NCI-H510A treated with DMSO at 0.1 percent for 48 hours (cell line): Measurements from ENCODE around the gene NRXN3.

Experiments
- DNase-seq: peaks from one replicate; lab custom pipeline; 2025; lab: John Stamatoyannopoulos, UW

NRXN3 gene

GRCh38 chr14:79631276-79631675, 1461.1 kb downstream of the NRXN3 start:
- DNase-seq = no peak

- DNase-seq = no peak
These were observed 1468.6 kb downstream of the NRXN3 start for GRCh38 chr14:79638672-79639266.

GRCh38 chr14:79639613-79640012, 1469.4 kb downstream of the NRXN3 start:
- no peak for DNase-seq

- DNase-seq = no peak
These were observed 1471.2 kb downstream of the NRXN3 start for GRCh38 chr14:79641371-79641770.

GRCh38 chr14:79643132-79643531, 1473.0 kb downstream of the NRXN3 start:
- DNase-seq = no peak

- no peak for DNase-seq
These were observed 1475.7 kb downstream of the NRXN3 start for GRCh38 chr14:79645753-79646362.

GRCh38 chr14:79649856-79650255, 1479.7 kb downstream of the NRXN3 start:
- no peak for DNase-seq

- no peak for DNase-seq
These were observed 1482.5 kb downstream of the NRXN3 start for GRCh38 chr14:79652513-79653307.

GRCh38 chr14:79656056-79656455, 1485.9 kb downstream of the NRXN3 start:
- DNase-seq = no peak

- DNase-seq = no peak
These were observed 1486.3 kb downstream of the NRXN3 start for GRCh38 chr14:79656496-79656895.

- no peak for DNase-seq
These were observed 1488.0 kb downstream of the NRXN3 start for GRCh38 chr14:79658221-79658620.

- DNase-seq = no peak
These were observed 1488.6 kb downstream of the NRXN3 start for GRCh38 chr14:79658769-79659168.

- DNase-seq = no peak
These were observed 1490.1 kb downstream of the NRXN3 start for GRCh38 chr14:79660053-79660939.

- no peak for DNase-seq
These were observed 1491.6 kb downstream of the NRXN3 start for GRCh38 chr14:79661752-79662151.

GRCh38 chr14:79663453-79663852, 1493.3 kb downstream of the NRXN3 start:
- no peak for DNase-seq

- no peak for DNase-seq
These were observed 1495.4 kb downstream of the NRXN3 start for GRCh38 chr14:79665556-79665955.

- DNase-seq = no peak
These were observed 1498.8 kb downstream of the NRXN3 start for GRCh38 chr14:79668951-79669350.

GRCh38 chr14:79670811-79671210, 1500.6 kb downstream of the NRXN3 start:
- DNase-seq = no peak

GRCh38 chr14:79680087-79680486, 1509.9 kb downstream of the NRXN3 start:
- DNase-seq = no peak

- DNase-seq = no peak
These were observed 1516.0 kb downstream of the NRXN3 start for GRCh38 chr14:79686196-79686595.

- no peak for DNase-seq
These were observed 1520.8 kb downstream of the NRXN3 start for GRCh38 chr14:79690960-79691359.

- DNase-seq = no peak
These were observed 1523.8 kb downstream of the NRXN3 start for GRCh38 chr14:79693935-79694334.
